DOHH2 (cell line): ENCODE results near the gene SPOP.

Experiments used
- H3F3A ChIP-seq: fragments of 200-600 bp; sonication (generic), shearing (Covaris generic); 2 replicates; pipeline ENCODE4 v1.6.0; 2016; ENCODE audit warnings: antibody characterized with exemption, mild to moderate bottlenecking; ENCODE audit not compliant: control insufficient read depth, insufficient read depth
- H3K27ac ChIP-seq: fragments of 200-600 bp; sonication (generic); 2 replicates; pipeline ENCODE4 v1.5.1; 2014; ENCODE audit warnings: low read depth, mild to moderate bottlenecking, low read length, moderate library complexity
- H3K27me3 ChIP-seq: fragments of 200-600 bp; sonication (generic); 2 replicates; pipeline ENCODE4 v1.6.1; 2014; ENCODE audit warnings: mild to moderate bottlenecking, low read length, mixed read lengths; ENCODE audit not compliant: control insufficient read depth
- H3K36me3 ChIP-seq: fragments of 200-600 bp; sonication (generic); 2 replicates; pipeline ENCODE4 v1.6.1; 2014; ENCODE audit warnings: mild to moderate bottlenecking, low read length, moderate library complexity, mixed read lengths; ENCODE audit not compliant: control insufficient read depth
- H3K4me1 ChIP-seq: fragments of 200-600 bp; sonication (generic); 2 replicates; pipeline ENCODE4 v1.6.1; 2014; ENCODE audit warnings: mild to moderate bottlenecking, low read length, mixed read lengths; ENCODE audit not compliant: control insufficient read depth
- H3K4me2 ChIP-seq: fragments of 200-600 bp; sonication (generic); 2 replicates; pipeline ENCODE4 v1.6.0; 2014; ENCODE audit warnings: mild to moderate bottlenecking, low read length, moderate library complexity
- H3K4me3 ChIP-seq: fragments of 200-600 bp; sonication (generic); 2 replicates; pipeline ENCODE4 v1.5.1; 2014; ENCODE audit warnings: mild to moderate bottlenecking, low read length, mixed read lengths
- H3K79me2 ChIP-seq: fragments of 200-600 bp; sonication (generic); 2 replicates; pipeline ENCODE4 v1.6.1; 2014; ENCODE audit warnings: mild to moderate bottlenecking, low read length, mixed read lengths; ENCODE audit not compliant: control insufficient read depth
- H3K9me2 ChIP-seq: fragments of 200-600 bp; sonication (generic); replicated peaks from 2 replicates; pipeline ENCODE4 v1.6.1; 2014; ENCODE audit warnings: mild to moderate bottlenecking, low read length, mixed read lengths; ENCODE audit not compliant: control insufficient read depth
- H3K9me3 ChIP-seq: fragments of 200-600 bp; sonication (generic); 2 replicates; pipeline ENCODE4 v1.6.1; 2014; ENCODE audit warnings: antibody characterized with exemption, low read length, mixed read lengths; ENCODE audit not compliant: control insufficient read depth, insufficient read depth
- H4K20me1 ChIP-seq: fragments of 200-600 bp; sonication (generic); 2 replicates; pipeline ENCODE4 v1.6.0; 2014; ENCODE audit warnings: low read depth, mild to moderate bottlenecking, antibody characterized with exemption, low read length, moderate library complexity; ENCODE audit not compliant: control insufficient read depth, insufficient read depth
- EZH2phosphoT487 ChIP-seq: fragments of 200-600 bp; sonication (generic); IDR thresholded peaks from 2 replicates; pipeline ENCODE4 v1.6.1; 2017; ENCODE audit warnings: borderline replicate concordance, mild to moderate bottlenecking, antibody characterized with exemption, low read length, moderate library complexity, mixed read lengths
- TF ChIP-seq, protein P1 (sequence below): fragments of 200-600 bp; sonication (generic); IDR thresholded peaks from one replicate; pipeline ENCODE4 v1.5.1; 2014; ENCODE audit warnings: antibody characterized with exemption, mild to moderate bottlenecking, low read depth, low read length; ENCODE audit not compliant: poor library complexity, severe bottlenecking

The SPOP gene

DNA sequence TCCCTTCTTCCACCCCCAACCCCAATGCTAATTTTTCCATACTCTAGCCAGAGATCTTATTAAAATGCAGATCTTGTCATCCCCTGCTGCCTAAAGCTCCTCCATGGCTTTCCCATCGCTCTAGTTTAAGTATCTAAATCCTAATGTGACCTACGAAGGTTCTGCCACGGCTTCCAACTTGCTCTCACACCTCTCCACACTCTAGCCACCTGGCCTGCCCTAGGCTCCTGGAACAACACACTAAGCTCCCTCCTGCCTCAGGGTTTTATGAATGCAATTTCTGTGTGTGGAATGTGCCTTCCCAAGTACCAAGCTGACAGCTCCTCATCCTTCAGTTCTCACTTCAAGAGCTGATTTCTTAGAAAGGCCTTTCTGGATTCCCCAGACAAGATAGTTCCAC lies 85.6 kb downstream of the SPOP start:
- H3K27ac ChIP-seq = no peak overlapping the region
- H3K27me3 ChIP-seq = no peaks in the 10 kb centered on the region
- no peaks in the 10 kb centered on the region for H3K4me1 ChIP-seq
- H4K20me1 ChIP-seq = no peaks in the 10 kb centered on the region; the same call in 1 of the 2 replicates
- no peak overlapping the region for H3K4me3 ChIP-seq
- no peaks in the 10 kb centered on the region; the same call in none of the 2 replicates for H3K36me3 ChIP-seq
- H3K9me3 ChIP-seq = no peaks in the 10 kb centered on the region
- H3F3A ChIP-seq = no peaks in the 10 kb centered on the region
- H3K9me2 ChIP-seq = no peaks in the 10 kb centered on the region
- TF ChIP-seq, protein P1, sequence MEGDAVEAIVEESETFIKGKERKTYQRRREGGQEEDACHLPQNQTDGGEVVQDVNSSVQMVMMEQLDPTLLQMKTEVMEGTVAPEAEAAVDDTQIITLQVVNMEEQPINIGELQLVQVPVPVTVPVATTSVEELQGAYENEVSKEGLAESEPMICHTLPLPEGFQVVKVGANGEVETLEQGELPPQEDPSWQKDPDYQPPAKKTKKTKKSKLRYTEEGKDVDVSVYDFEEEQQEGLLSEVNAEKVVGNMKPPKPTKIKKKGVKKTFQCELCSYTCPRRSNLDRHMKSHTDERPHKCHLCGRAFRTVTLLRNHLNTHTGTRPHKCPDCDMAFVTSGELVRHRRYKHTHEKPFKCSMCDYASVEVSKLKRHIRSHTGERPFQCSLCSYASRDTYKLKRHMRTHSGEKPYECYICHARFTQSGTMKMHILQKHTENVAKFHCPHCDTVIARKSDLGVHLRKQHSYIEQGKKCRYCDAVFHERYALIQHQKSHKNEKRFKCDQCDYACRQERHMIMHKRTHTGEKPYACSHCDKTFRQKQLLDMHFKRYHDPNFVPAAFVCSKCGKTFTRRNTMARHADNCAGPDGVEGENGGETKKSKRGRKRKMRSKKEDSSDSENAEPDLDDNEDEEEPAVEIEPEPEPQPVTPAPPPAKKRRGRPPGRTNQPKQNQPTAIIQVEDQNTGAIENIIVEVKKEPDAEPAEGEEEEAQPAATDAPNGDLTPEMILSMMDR = no peak
- TF ChIP-seq EZH2phosphoT487 = no peak
- no peak overlapping the region for H3K4me2 ChIP-seq
- H3K79me2 ChIP-seq = no peaks in the 10 kb centered on the region

DNA sequence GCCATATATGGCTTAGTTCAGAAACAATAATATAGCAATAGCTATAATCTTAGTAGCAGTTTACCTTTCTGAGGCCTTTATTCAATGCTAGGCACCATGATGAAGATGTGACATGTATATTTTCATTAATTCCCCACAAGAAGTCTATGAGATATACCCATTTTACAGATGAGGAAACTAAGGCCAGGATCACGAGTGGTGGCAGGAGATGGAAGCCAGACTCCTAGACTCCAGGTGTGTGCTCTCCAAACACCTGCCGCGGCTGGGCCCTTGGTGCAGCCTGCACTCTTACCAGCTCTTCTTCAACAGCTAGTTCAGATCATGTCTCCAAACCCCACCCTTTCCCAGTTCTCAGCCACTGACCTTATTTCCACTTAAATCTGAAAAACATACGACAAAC lies 87.0 kb downstream of the SPOP start:
- no peaks in the 10 kb centered on the region for H3K36me3 ChIP-seq
- H3K27me3 ChIP-seq = no peaks in the 10 kb centered on the region
- H3F3A ChIP-seq = no peaks in the 10 kb centered on the region
- H3K4me2 ChIP-seq = no peak overlapping the region
- H3K4me3 ChIP-seq = no peak overlapping the region
- H3K27ac ChIP-seq = no peak overlapping the region
- H4K20me1 ChIP-seq = no peaks in the 10 kb centered on the region; the same call in 1 of the 2 replicates
- H3K4me1 ChIP-seq = no peaks in the 10 kb centered on the region
- no peaks in the 10 kb centered on the region for H3K79me2 ChIP-seq
- H3K9me2 ChIP-seq = no peaks in the 10 kb centered on the region
- TF ChIP-seq, protein P1 = no peak
- TF ChIP-seq EZH2phosphoT487 = no peak
- H3K9me3 ChIP-seq = no peaks in the 10 kb centered on the region

DNA sequence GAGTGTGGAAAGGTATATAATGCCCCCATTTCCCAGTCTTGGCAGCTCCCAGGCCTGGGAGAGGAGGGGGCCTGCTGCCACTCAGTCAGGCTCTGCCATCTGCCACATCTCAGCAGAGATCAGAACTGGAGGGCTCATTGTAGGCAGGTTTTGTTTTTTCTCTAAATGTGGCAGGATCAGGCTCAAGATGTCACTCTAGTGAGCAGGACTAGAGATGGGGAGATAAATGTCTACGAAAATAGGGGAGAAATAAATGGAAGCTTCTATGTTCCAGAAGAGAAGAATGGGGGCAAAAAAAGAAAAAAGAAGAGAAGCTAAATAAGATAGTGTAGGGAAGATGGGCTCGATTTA lies 88.3 kb downstream of the SPOP start:
- no peaks in the 10 kb centered on the region for H3K9me3 ChIP-seq
- no peak overlapping the region for H3K4me3 ChIP-seq
- no peaks in the 10 kb centered on the region for H3K79me2 ChIP-seq
- H3K36me3 ChIP-seq = no peaks in the 10 kb centered on the region
- no peaks in the 10 kb centered on the region for H3K4me1 ChIP-seq
- no peak overlapping the region for H3K27ac ChIP-seq
- no peaks in the 10 kb centered on the region for H3K27me3 ChIP-seq
- H4K20me1 ChIP-seq = no peaks in the 10 kb centered on the region; the same call in 1 of the 2 replicates
- H3K9me2 ChIP-seq = no peaks in the 10 kb centered on the region
- H3F3A ChIP-seq = no peaks in the 10 kb centered on the region
- TF ChIP-seq EZH2phosphoT487 = no peak
- TF ChIP-seq, protein P1 = no peak
- H3K4me2 ChIP-seq = no peak overlapping the region
